ENCODE data around the gene POMT2. TPM values are rescaled to one million over a fixed set of nuclear protein-coding genes. Genes with fewer than 3 reads are reported as not detected.

POMT2 gene, protein sequence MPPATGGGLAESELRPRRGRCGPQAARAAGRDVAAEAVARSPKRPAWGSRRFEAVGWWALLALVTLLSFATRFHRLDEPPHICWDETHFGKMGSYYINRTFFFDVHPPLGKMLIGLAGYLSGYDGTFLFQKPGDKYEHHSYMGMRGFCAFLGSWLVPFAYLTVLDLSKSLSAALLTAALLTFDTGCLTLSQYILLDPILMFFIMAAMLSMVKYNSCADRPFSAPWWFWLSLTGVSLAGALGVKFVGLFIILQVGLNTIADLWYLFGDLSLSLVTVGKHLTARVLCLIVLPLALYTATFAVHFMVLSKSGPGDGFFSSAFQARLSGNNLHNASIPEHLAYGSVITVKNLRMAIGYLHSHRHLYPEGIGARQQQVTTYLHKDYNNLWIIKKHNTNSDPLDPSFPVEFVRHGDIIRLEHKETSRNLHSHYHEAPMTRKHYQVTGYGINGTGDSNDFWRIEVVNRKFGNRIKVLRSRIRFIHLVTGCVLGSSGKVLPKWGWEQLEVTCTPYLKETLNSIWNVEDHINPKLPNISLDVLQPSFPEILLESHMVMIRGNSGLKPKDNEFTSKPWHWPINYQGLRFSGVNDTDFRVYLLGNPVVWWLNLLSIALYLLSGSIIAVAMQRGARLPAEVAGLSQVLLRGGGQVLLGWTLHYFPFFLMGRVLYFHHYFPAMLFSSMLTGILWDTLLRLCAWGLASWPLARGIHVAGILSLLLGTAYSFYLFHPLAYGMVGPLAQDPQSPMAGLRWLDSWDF
- 10 to 100 TPM; 14.6 to 36.7 (median 25.4) TPM for total RNA-seq

GRCh38 chr14:77320238-77320935 is at the start of gene POMT2:
Gene POMT2 (minus strand): TSS chr14:77320883. CDS start chr14:77320681, 202 bp downstream.
- peak; percentile 97 to 99 for DNase-seq
- ATAC-seq (ENCODE audit: low FRiP score in 2 of 2) = peak; percentile 88 to 92
- Histone ChIP-seq H3K4me3 (peak within 1 kb of the TSS; percentile 97 to 100 (median 100)), H3K4me1 (peaks cover 15 to 29% (median 16%) of the 10 kb centered on the region in 4 donors), H3K27ac (peak within 1 kb of the TSS; percentile 92 to 98 (median 96)), H3K9me3 (no peaks in the 10 kb centered on the region), H3K27me3 (no peaks in the 10 kb centered on the region), H3K36me3 (no peaks in the 10 kb centered on the region)
- TF ChIP-seq POLR2AphosphoS5 (IDR thresholded peaks at IDR 0.05) (peak in 1 of 2 donors; percentile 76), CTCF (IDR thresholded peaks at IDR 0.05) (peak; percentile 48 to 83 (median 70)), EP300 (IDR thresholded peaks at IDR 0.05) (no peak), POLR2A (IDR thresholded peaks at IDR 0.05) (peak in 2 of 4 donors; percentile 74 to 77)
- 0 to 1% methylated on average over 5 to 44 of the region's 69 CpGs for WGBS, 2 donors

GRCh38 chr14:77369285-77369684 is 48.6 kb upstream of the POMT2 start:
- H3K4me3 ChIP-seq = no peak overlapping the region
- H3K9me3 ChIP-seq = no peaks in the 10 kb centered on the region
- no peaks in the 10 kb centered on the region for H3K36me3 ChIP-seq
- ATAC-seq (ENCODE audit: low FRiP score in 2 of 2) = no peak
- H3K27ac ChIP-seq = no peak overlapping the region
- DNase-seq = no peak
- WGBS, 2 donors = 9 to 43% methylated on average over 1 of the region's 1 CpG
- no peaks in the 10 kb centered on the region for H3K27me3 ChIP-seq
- H3K4me1 ChIP-seq = peaks cover 0 to 5% (median 2%) of the 10 kb centered on the region in 4 donors
- TF ChIP-seq POLR2AphosphoS5 (IDR thresholded peaks at IDR 0.05) = no peak
- TF ChIP-seq CTCF (IDR thresholded peaks at IDR 0.05) = no peak
- no peak for TF ChIP-seq EP300 (IDR thresholded peaks at IDR 0.05)
- no peak for TF ChIP-seq POLR2A (IDR thresholded peaks at IDR 0.05)

- no peak overlapping the region for H3K4me3 ChIP-seq
- TF ChIP-seq POLR2AphosphoS5 (IDR thresholded peaks at IDR 0.05) (no peak), POLR2A (IDR thresholded peaks at IDR 0.05) (no peak), CTCF (IDR thresholded peaks at IDR 0.05) (no peak), EP300 (IDR thresholded peaks at IDR 0.05) (no peak)
- no peaks in the 10 kb centered on the region for H3K27me3 ChIP-seq
- 76 to 90% methylated on average over 3 of the region's 3 CpGs for whole genome bisulfite sequencing, 2 donors
- H3K9me3 ChIP-seq = no peaks in the 10 kb centered on the region
- H3K4me1 ChIP-seq = no peaks in the 10 kb centered on the region
- peak in 1 of 2 donors; percentile 21 for DNase-seq
- no peaks in the 10 kb centered on the region for H3K36me3 ChIP-seq
- no peak for ATAC-seq (ENCODE audit: low FRiP score in 2 of 2)
- no peak overlapping the region for H3K27ac ChIP-seq
Observed at GRCh38 chr14:77364146-77364545, 43.5 kb upstream of the POMT2 start.

- Histone ChIP-seq H3K4me3 (no peak overlapping the region), H3K27me3 (no peaks in the 10 kb centered on the region), H3K27ac (no peak overlapping the region), H3K4me1 (no peaks in the 10 kb centered on the region), H3K9me3 (no peaks in the 10 kb centered on the region), H3K36me3 (no peaks in the 10 kb centered on the region)
- no peak for TF ChIP-seq EP300 (IDR thresholded peaks at IDR 0.05)
- TF ChIP-seq POLR2AphosphoS5 (IDR thresholded peaks at IDR 0.05) = no peak
- DNase-seq (no peak), ATAC-seq (ENCODE audit: low FRiP score in 2 of 2) (no peak)
- 97 to 100% methylated on average over 1 of the region's 1 CpG for WGBS, 2 donors
Observed at GRCh38 chr14:77359626-77360025, 38.9 kb upstream of the POMT2 start.

- Histone ChIP-seq H3K4me1 (no peaks in the 10 kb centered on the region), H3K36me3 (no peaks in the 10 kb centered on the region), H3K27ac (no peak overlapping the region), H3K27me3 (no peaks in the 10 kb centered on the region), H3K9me3 (no peaks in the 10 kb centered on the region), H3K4me3 (no peak overlapping the region)
- no peak for DNase-seq
- TF ChIP-seq CTCF (IDR thresholded peaks at IDR 0.05) (no peak), POLR2A (IDR thresholded peaks at IDR 0.05) (no peak)
- 96 to 99% methylated on average over 4 of the region's 4 CpGs for WGBS, 2 donors
- ATAC-seq (ENCODE audit: low FRiP score in 2 of 2) = no peak
Observed at GRCh38 chr14:77356899-77357298, 36.2 kb upstream of the POMT2 start.
